Activated CD4-positive, alpha-beta T cell treated with anti-CD3 and anti-CD28 coated beads, Interleukin-2, amount 50 U/mL, for 16 hours (primary cell): Measurements from ENCODE around the gene PCGF2.

ENCODE experiments used
- DNase-seq: peaks from one replicate; pipeline ENCODE4 v3.0.0-alpha.2; 2020

PCGF2 gene

DNA sequence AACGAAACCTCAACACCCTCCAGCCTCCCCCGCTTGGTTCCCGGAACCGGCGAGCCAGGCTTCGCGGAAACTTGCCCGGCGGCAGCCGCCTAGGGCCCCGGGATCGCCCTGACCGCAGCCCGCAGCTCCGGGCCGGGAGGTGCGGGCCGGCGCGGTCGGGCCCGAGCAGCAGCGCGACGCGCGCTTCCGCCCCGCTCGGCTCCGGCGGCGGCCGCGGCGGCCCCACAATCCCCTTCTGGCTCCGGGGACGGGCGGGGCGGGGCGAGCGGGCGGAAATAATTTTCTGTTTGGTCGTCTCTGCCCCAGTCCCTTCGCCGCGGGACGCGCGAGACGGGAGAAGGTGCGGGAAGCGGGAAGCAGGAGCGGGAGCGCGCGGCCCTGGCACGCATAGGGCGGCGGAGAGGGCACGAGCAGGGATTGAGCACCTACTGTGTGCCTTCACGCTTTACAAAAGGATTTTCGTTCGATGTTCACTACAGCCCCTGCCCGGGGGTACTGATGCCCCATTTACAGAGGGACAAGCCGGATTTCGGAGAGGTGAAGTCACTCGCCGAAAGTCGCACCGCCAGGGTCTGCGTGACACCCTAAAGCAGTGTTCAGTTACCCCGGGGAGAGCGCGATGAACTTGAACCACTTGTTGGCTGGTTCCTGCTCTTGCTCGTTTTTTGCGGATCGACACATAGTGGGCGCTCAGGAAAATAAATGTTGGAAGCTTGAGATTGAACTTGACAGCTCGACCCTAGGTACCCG lies 45.8 kb downstream of the PCGF2 start:
- DNase-seq, result peak; percentile 88

DNA sequence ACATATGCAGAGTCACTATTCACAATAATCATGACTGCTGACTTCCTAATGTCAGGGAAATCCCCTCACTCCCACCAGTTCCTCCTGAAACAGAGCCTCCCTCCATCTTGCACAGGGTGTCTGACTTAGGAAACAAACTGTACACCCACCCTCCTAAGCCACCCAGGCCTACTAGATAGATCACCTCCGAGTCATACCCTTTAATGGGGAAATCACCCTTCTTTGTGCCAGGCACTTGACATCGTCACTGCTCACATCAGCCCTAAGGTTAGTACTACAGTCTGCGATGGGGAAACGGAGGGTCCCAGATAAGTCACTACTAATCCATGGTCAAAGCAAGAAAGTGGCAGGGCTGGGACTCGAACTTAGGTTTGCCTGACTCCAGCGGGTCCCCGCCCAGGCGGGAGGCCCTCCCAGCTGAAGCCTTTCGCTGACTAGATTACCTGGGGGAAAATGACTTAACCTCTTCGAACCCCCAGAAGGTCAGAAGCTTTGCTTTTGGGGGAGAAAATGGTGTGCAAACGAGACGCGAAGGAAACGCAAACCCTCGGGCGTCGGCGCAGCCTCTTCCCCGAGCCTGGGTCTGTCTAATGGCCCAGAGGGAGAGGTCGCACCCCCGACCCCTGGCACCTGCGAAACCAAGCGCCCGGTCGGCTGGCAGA lies 46.5 kb downstream of the PCGF2 start:
- DNase-seq, result peak; percentile 87

DNA sequence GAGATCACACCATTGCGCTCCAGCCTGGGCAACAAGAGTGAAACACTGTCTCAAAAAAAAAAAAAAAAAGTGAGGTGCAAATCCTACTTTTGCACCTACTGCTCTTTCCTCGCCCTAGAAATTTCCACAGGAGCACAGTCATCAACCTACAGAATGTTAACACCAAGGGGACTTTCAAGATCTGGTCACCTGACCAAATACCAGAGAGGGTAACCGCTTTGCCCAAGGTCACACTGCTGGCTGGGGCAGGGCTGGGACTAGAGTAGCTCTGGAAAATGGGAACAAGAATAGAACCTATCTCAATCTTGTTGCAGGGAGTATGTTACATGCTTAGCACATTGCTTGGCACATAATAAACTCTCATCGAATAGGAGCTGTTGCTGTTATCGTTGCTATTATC lies 49.4 kb downstream of the PCGF2 start:
- no peak for DNase-seq

DNA sequence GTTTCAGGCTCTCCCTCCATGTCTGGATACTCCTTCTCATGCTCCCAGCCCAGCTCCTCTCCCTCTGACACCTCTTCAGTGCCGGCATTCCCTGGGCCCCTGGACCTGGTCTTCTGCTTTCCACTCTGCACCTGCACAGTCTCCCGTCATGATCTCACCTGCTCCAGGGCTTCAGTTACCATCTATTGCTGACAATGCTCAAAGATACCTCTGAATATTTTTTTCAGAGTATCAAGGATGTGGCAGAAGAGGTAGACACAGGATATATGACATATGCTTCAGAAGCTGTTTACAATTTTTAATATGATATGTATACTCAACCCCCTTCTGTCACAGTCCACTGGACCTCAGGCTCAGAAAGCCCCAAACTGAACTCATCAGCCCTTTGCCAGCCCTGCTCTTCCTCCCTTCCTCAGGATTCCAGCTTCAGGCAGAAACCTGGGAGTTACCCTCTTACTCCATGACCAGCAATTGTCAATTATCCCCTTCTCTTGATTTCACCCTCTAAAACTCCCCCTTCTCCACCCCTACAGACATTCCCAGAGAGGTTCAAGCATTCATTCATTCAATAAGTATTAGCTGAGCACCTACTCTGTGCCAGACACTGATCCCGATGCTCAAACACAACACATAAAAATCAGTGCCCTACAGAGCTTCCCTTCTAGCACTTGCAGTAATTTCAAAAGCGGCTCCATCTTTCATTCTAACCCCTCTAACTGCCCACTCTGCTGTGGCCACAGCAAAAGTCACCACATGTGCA lies 50.9 kb downstream of the PCGF2 start:
- no peak for DNase-seq

DNA sequence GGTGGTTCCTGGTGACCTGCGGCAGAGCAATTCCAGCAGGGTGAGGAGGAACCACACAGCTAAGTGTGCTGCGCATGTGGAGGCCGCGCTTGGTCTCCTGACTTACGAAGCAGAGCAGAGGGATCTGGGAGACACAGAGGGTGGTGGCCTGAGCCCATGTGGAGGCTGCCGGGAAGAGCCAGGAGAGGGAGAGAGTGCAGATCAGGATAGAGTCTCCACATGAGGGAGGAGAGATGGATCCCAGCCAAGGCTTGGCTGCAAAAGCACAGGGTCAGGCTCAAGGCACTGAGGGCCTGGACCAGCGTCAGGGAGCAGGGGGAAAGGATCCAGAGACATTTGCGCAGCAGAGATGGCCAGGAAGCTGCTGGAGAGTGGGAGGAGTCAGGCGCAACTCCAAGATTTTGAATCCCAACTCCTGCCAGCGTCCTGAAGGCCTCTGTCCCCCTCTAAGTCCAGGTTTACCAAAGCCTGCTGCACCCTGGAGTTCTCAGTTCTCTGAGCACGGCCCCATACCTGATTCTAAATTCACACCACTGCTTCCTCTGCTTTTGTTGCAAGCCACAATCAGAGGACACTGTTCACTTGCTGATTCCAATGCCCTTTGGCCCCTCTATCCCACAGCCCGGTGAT lies 54.3 kb downstream of the PCGF2 start:
- no peak for DNase-seq

DNA sequence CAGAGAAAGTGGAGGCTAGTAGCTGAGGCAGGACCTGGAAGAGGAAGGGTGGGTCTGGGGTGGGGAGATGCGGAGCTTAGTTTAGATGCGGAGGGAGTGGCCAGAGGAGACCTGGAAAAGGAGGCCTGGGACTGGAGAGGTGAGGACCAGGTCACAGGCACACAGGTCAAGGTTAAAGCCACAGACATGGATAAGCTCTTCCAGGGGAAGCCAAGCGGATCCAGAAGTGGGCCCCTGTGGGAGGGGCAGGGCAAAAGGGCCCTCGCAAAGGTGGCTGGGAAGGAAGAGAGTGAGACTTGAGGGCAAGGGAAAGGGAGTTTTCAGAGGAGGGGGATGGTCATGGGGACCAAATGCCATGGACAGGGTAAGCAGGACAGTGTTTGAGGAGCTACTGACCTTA lies 57.0 kb downstream of the PCGF2 start:
- no peak for DNase-seq

DNA sequence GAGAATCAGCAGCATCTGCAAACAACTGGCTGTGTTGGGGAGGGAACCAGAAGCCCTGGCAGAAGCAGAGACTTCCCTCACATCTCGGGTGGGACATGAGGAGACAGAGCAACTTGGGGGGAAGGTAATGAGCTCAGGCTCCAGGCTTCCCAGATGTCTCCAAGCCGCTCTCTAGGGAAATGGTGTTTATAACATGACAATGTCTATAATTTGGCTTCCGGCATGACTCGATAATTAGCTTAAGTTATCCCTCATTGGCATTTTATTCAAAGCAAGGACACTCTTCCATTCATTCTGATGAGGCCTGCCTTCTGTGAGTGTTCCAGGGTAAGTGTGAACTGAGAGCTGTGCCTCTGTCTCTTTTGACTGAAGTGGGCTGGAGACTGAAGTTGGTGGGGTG lies 57.8 kb downstream of the PCGF2 start:
- DNase-seq, result no peak

DNA sequence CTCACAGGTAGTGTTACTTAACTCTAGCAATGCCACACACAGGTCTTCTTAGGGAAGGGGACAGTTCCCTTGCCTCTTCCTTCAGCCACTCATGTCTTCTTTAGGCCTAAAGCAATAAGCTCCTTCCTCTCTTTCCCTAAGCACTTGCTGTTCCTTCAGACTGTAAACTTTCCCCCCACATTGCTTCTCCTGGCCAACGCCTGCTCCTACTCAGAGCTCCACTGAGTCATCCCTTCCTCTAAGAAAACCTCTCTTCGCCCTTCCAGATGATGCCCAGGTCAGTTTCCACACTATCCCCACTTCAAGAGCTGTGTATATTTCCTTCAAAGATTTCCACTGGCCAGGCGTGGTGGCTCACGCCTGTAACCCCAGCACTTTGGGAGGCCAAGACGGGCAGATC lies 60.9 kb downstream of the PCGF2 start:
- no peak for DNase-seq

DNA sequence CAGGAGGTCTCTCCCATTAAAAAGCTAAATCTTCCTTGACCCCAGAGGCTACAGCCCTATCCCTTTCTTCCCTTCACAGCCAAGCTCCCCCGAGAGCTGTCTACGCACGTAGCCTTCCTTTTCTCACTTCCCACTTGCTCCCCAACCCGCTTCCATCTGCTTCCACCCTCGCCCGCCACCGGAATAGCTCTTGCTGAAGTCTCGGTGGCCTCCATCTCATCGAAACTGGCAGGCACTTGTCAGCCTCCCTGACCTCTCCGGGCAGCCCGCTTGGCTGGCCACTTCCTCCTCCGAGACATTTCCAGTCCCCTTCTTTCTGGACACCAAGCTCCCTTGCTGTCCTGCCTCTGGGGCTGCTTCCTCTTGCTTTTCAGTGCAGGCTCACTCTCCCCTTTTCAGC lies 62.6 kb downstream of the PCGF2 start:
- no peak for DNase-seq
